GM21526 (cell line): ENCODE data around the gene HOXA10.

Experiments used
- ATAC-seq: cut with Tn5 transposase; IDR thresholded peaks from one replicate; pipeline ENCODE4 v1.9.1; 2021; ENCODE audit warnings: moderate library complexity; ENCODE audit not compliant: unreplicated experiment, low FRiP score

Gene HOXA10

GRCh38 chr7:27180431-27181420, 6.6 kb upstream of the HOXA10 start:
- no peak for ATAC-seq

- ATAC-seq = no peak
Measured at GRCh38 chr7:27179503-27180430, 5.6 kb upstream of the HOXA10 start.

GRCh38 chr7:27179030-27179429, 4.9 kb upstream of the HOXA10 start:
- ATAC-seq = no peak

GRCh38 chr7:27178366-27178765, 4.2 kb upstream of the HOXA10 start:
- ATAC-seq = no peak

- no peak for ATAC-seq
Measured at GRCh38 chr7:27177795-27178320, 3.7 kb upstream of the HOXA10 start.

GRCh38 chr7:27176962-27177794, 3.1 kb upstream of the HOXA10 start:
- ATAC-seq = no peak

- no peak for ATAC-seq
Measured at GRCh38 chr7:27176524-27176845, 2.4 kb upstream of the HOXA10 start.

GRCh38 chr7:27175626-27176523, 1.8 kb upstream of the HOXA10 start:
- ATAC-seq = no peak

- ATAC-seq = no peak
Measured at GRCh38 chr7:27174874-27175625, 930 bp upstream of the HOXA10 start.

GRCh38 chr7:27173511-27173955, 587 bp downstream of the HOXA10 start:
- ATAC-seq = no peak

GRCh38 chr7:27172823-27173510, 1.2 kb downstream of the HOXA10 start:
- no peak for ATAC-seq

- ATAC-seq = no peak
Measured at GRCh38 chr7:27172315-27172774, 1.8 kb downstream of the HOXA10 start.

- no peak for ATAC-seq
Measured at GRCh38 chr7:27171637-27172314, 2.3 kb downstream of the HOXA10 start.

GRCh38 chr7:27171325-27171636, 2.8 kb downstream of the HOXA10 start:
- no peak for ATAC-seq

- no peak for ATAC-seq
Measured at GRCh38 chr7:27170426-27171324, 3.4 kb downstream of the HOXA10 start.

- no peak for ATAC-seq
Measured at GRCh38 chr7:27169658-27170425, 4.3 kb downstream of the HOXA10 start.
